Measurements from ENCODE around the gene AKAP7. TPM values are rescaled to one million over a fixed set of nuclear protein-coding genes. Genes with fewer than 3 reads are reported as not detected.

The AKAP7 gene
- total and polyA plus RNA-seq, 3 donors from 2014 or later, result 16.5 to 32.4 (median 29.3) TPM

- 31 to 42% methylated on average over 4 of the region's 4 CpGs for WGBS, 2 donors
- no peaks in the 10 kb centered on the region for H3K27me3 ChIP-seq
- intact Hi-C loops (cut with DNase I; ENCODE audit: low total_unique reads), result no loop called here
- DNase-seq, result no peak
- no peaks in the 10 kb centered on the region for H3K9me3 ChIP-seq
- H3K4me3 ChIP-seq, result no peak overlapping the region
- peaks cover 34% of the 10 kb centered on the region for H3K4me1 ChIP-seq
- TF ChIP-seq POLR2A (IDR thresholded peaks at IDR 0.05) (no peak), CTCF (IDR thresholded peaks at IDR 0.05) (no peak)
- H3K36me3 ChIP-seq (ENCODE audit: low read depth, missing control alignments), result no peaks in the 10 kb centered on the region
- peak overlapping the region; percentile 1 to 21 for H3K27ac ChIP-seq
Observed at GRCh38 chr6:131216246-131216645, 81.0 kb downstream of the AKAP7 start.

- Histone ChIP-seq H3K9me3 (no peaks in the 10 kb centered on the region), H3K27ac (no peak overlapping the region), H3K4me1 (no peaks in the 10 kb centered on the region), H3K27me3 (no peaks in the 10 kb centered on the region), H3K36me3 (ENCODE audit: low read depth, missing control alignments) (no peaks in the 10 kb centered on the region), H3K4me3 (no peak overlapping the region)
- 89 to 92% methylated on average over 2 of the region's 2 CpGs for WGBS, 2 donors
- intact Hi-C loops (cut with DNase I; ENCODE audit: low total_unique reads), result no loop called here
- no peak for DNase-seq
- TF ChIP-seq CTCF (IDR thresholded peaks at IDR 0.05) (no peak), POLR2A (IDR thresholded peaks at IDR 0.05) (no peak)
Observed at GRCh38 chr6:131222773-131223172, 87.5 kb downstream of the AKAP7 start.

GRCh38 chr6:131223416-131223815 is 88.1 kb downstream of the AKAP7 start:
- TF ChIP-seq POLR2A (IDR thresholded peaks at IDR 0.05) (no peak), CTCF (IDR thresholded peaks at IDR 0.05) (no peak)
- Histone ChIP-seq H3K4me1 (no peaks in the 10 kb centered on the region), H3K9me3 (no peaks in the 10 kb centered on the region), H3K27ac (no peak overlapping the region), H3K27me3 (no peaks in the 10 kb centered on the region), H3K36me3 (ENCODE audit: low read depth, missing control alignments) (no peaks in the 10 kb centered on the region), H3K4me3 (no peak overlapping the region)
- intact Hi-C loops (cut with DNase I; ENCODE audit: low total_unique reads), result no loop called here
- no peak for DNase-seq
- 74 to 79% methylated on average over 1 of the region's 1 CpG for WGBS, 2 donors

- 91 to 100% methylated on average over 1 of the region's 1 CpG for WGBS, 2 donors
- H3K4me1 ChIP-seq, result no peaks in the 10 kb centered on the region
- H3K27ac ChIP-seq, result no peak overlapping the region
- no peak overlapping the region for H3K4me3 ChIP-seq
- TF ChIP-seq POLR2A (IDR thresholded peaks at IDR 0.05) (no peak), CTCF (IDR thresholded peaks at IDR 0.05) (no peak)
- no peaks in the 10 kb centered on the region for H3K36me3 ChIP-seq (ENCODE audit: low read depth, missing control alignments)
- intact Hi-C loops (cut with DNase I; ENCODE audit: low total_unique reads), result no loop called here
- no peaks in the 10 kb centered on the region for H3K27me3 ChIP-seq
- H3K9me3 ChIP-seq, result no peaks in the 10 kb centered on the region
- no peak for DNase-seq
Observed at GRCh38 chr6:131225127-131225526, 89.9 kb downstream of the AKAP7 start.

- 77 to 86% methylated on average over 3 of the region's 3 CpGs for WGBS, 2 donors
- Histone ChIP-seq H3K27me3 (no peaks in the 10 kb centered on the region), H3K36me3 (ENCODE audit: low read depth, missing control alignments) (no peaks in the 10 kb centered on the region), H3K9me3 (no peaks in the 10 kb centered on the region), H3K4me1 (no peaks in the 10 kb centered on the region), H3K4me3 (no peak overlapping the region), H3K27ac (no peak overlapping the region)
- no peak for DNase-seq
- intact Hi-C loops (cut with DNase I; ENCODE audit: low total_unique reads), result no loop called here
- no peak for TF ChIP-seq POLR2A (IDR thresholded peaks at IDR 0.05)
- TF ChIP-seq CTCF (IDR thresholded peaks at IDR 0.05), result no peak
Observed at GRCh38 chr6:131225959-131226358, 90.7 kb downstream of the AKAP7 start.

All from testis (tissue), 3 donors.